LNCaP clone FGC (cell line): ENCODE results near the gene TAP2.

Source experiments
- DNase-seq: peaks from one replicate; pipeline ENCODE4 v3.0.0-alpha.2; 2011; ENCODE audit warnings: low read depth
- H3K4me3 ChIP-seq: 2 replicates; pipeline ENCODE4 v1.5.1; 2011; ENCODE audit warnings: mild to moderate bottlenecking, low read depth, low read length, control low read depth
- CTCF ChIP-seq: IDR thresholded peaks from 2 replicates; pipeline ENCODE4 v1.5.1; 2012; ENCODE audit warnings: mild to moderate bottlenecking; ENCODE audit not compliant: control insufficient read depth, insufficient read depth; ENCODE audit errors: extremely low read depth

The TAP2 gene

GRCh38 chr6:32847004-32847403 lies 8.5 kb upstream of the TAP2 start:
- no peak for DNase-seq
- H3K4me3 ChIP-seq = no peak overlapping the region
- TF ChIP-seq CTCF = no peak

GRCh38 chr6:32845384-32845884 lies 6.9 kb upstream of the TAP2 start:
- DNase-seq = no peak
- H3K4me3 ChIP-seq = no peak overlapping the region
- no peak for TF ChIP-seq CTCF

- TF ChIP-seq CTCF = no peak
- no peak overlapping the region; the same call in 1 of the 2 replicates for H3K4me3 ChIP-seq
- DNase-seq = no peak
These were observed 6.4 kb upstream of the TAP2 start for GRCh38 chr6:32844839-32845383.

GRCh38 chr6:32843979-32844838 lies 5.7 kb upstream of the TAP2 start, which contains the start of gene PSMB8:
Gene PSMB8, minus strand, starts transcription at chr6:32844047. Its CDS starts 51 bp downstream, at chr6:32843996.
- H3K4me3 ChIP-seq = peak within 1 kb of the TSS; percentile 44
- peak; percentile 85 for DNase-seq
- peak; percentile 8; the same call in 1 of the 2 replicates for TF ChIP-seq CTCF

GRCh38 chr6:32843331-32843978 lies 4.9 kb upstream of the TAP2 start:
- no peak for TF ChIP-seq CTCF
- H3K4me3 ChIP-seq = peak overlapping the region; percentile 44
- DNase-seq = no peak

- no peak for DNase-seq
- no peak for TF ChIP-seq CTCF
- no peak overlapping the region for H3K4me3 ChIP-seq
These were observed 4.2 kb upstream of the TAP2 start for GRCh38 chr6:32842690-32843089.
